Vagina (tissue), 2 donors: ENCODE results near the gene DICER1.

Experiments used
- POLR2A ChIP-seq, 2 donors: fragments of 450-650 bp; IDR thresholded peaks; one replicate each; pipeline ENCODE4 v1.6.1; 2017; ENCODE audit warnings: antibody characterized with exemption in 2 of 2, mild to moderate bottlenecking in 2 of 2, moderate library complexity in 2 of 2
- POLR2AphosphoS5 ChIP-seq, 2 donors: sonication (generic); formaldehyde crosslinking; IDR thresholded peaks; one replicate each; pipeline ENCODE4 v1.9.0; 2017; ENCODE audit warnings: antibody characterized with exemption in 2 of 2, mild to moderate bottlenecking in 2 of 2, low read depth in 1 of 2; ENCODE audit not compliant: insufficient read depth in 1 of 2
- TF ChIP-seq, protein P1 (sequence below), 3 experiments: fragments of 450-650 bp in 2 of 3; fragments of 200-600 bp in 1 of 3; sonication (generic) in 1 of 3; IDR thresholded peaks; one replicate each; pipeline ENCODE4 v1.5.1; 2017 to 2019; ENCODE audit warnings: antibody characterized with exemption in 3 of 3, mild to moderate bottlenecking in 2 of 3, moderate library complexity in 2 of 3

DNA sequence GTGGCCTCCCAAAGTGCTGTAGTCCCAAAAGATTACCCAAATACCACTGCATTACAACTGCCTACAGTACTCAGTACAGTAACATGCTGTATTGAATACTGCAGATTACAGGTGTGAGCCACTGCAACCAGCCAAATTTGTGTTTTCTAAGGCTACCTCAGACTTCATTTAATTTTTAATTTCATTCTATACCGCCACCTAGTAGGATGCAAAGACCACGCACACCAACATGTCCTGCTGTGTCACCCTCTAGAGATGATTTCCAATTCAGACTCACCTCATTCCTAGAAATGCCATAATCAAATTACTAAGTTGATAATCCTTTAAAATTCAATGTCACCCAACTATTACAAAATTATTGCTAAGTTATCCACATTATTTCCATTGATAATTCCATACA lies 15.1 kb downstream of the DICER1 start:
- TF ChIP-seq, protein P1, sequence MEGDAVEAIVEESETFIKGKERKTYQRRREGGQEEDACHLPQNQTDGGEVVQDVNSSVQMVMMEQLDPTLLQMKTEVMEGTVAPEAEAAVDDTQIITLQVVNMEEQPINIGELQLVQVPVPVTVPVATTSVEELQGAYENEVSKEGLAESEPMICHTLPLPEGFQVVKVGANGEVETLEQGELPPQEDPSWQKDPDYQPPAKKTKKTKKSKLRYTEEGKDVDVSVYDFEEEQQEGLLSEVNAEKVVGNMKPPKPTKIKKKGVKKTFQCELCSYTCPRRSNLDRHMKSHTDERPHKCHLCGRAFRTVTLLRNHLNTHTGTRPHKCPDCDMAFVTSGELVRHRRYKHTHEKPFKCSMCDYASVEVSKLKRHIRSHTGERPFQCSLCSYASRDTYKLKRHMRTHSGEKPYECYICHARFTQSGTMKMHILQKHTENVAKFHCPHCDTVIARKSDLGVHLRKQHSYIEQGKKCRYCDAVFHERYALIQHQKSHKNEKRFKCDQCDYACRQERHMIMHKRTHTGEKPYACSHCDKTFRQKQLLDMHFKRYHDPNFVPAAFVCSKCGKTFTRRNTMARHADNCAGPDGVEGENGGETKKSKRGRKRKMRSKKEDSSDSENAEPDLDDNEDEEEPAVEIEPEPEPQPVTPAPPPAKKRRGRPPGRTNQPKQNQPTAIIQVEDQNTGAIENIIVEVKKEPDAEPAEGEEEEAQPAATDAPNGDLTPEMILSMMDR (IDR thresholded peaks at IDR 0.05), result no peak
- TF ChIP-seq POLR2A (IDR thresholded peaks at IDR 0.05) (no peak), POLR2AphosphoS5 (IDR thresholded peaks at IDR 0.05; ENCODE audit: insufficient read depth in 1 of 2, low read depth in 1 of 2) (no peak)
